Measurements from ENCODE around the gene SYT14. TPM values are rescaled to one million over a fixed set of nuclear protein-coding genes. Genes with fewer than 3 reads are reported as not detected.
"Not testable (repeated sequence)": the region's sequence is repeated elsewhere in the genome, so short reads cannot be mapped to it uniquely, and the experiment has no call there.

Gene SYT14
- total RNA-seq, 1 experiment from 2014 or later: 10.3 TPM

DNA sequence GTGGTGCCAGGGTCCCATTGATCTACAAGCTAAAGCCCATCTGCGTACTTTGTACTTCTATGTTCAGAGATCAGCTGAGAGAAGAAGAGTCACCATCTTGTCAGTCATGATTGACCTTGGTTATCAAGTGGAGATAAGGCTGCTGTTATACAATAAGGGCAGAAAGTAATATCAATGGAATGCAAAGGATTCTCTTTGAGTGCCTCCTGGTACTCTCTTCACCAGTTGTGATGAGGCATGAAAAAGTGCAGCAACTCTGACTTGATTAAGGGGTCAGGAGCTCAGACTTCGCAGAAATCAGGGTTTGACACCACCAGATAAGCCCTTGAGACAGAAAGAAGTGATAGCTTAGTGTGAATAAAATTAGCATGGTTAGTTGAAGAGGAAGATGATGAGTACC lies 25.7 kb upstream of the SYT14 start:
- no peak overlapping the region for H3K18ac ChIP-seq (ENCODE audit: insufficient read length, low read depth, low read length)
- WGBS (ENCODE audit: extremely low coverage, insufficient read length, low lambda C conversion rate): no CpG with 5 or more reads among the region's 2 CpGs
- no peaks in the 10 kb centered on the region for H3K4me1 Mint-ChIP-seq
- no peak overlapping the region for H3K23ac ChIP-seq (ENCODE audit: insufficient read length, low read depth, low read length)
- H3K4ac ChIP-seq (ENCODE audit: low read depth, low read length): no peak overlapping the region
- no peaks in the 10 kb centered on the region for H3K23me2 ChIP-seq (ENCODE audit: insufficient read length, low read depth, low read length, poor library complexity, severe bottlenecking)
- no peaks in the 10 kb centered on the region for H3K79me1 ChIP-seq (ENCODE audit: insufficient read depth, low read depth, low read length, poor library complexity, severe bottlenecking)
- no peaks in the 10 kb centered on the region for H3K9me3 ChIP-seq (ENCODE audit: control insufficient read depth, low read depth, low read length)
- no peak overlapping the region for H3K56ac ChIP-seq (ENCODE audit: insufficient read length, low read depth, low read length)
- no peak overlapping the region for H4K91ac ChIP-seq (ENCODE audit: insufficient read length, low read depth, low read length)
- H2BK15ac ChIP-seq (ENCODE audit: low read depth, low read length): no peak overlapping the region
- no peak overlapping the region for H3K4me2 ChIP-seq (ENCODE audit: insufficient read depth, insufficient read length, low read length)
- H4K8ac ChIP-seq (replicated peaks; ENCODE audit: insufficient read length, low read depth, low read length): no peak overlapping the region
- no peaks in the 10 kb centered on the region for H3K4me1 ChIP-seq (ENCODE audit: insufficient read depth, low read length)
- H2BK120ac ChIP-seq (ENCODE audit: low read depth, low read length, poor library complexity, severe bottlenecking): no peak overlapping the region
- no peak overlapping the region for H2AFZ ChIP-seq (ENCODE audit: low read length)
- no peak for DNase-seq
- no peaks in the 10 kb centered on the region for H4K20me1 ChIP-seq (ENCODE audit: control insufficient read depth, insufficient read depth, insufficient read length)
- H3K27ac Mint-ChIP-seq: no peak overlapping the region
- H3K14ac ChIP-seq (ENCODE audit: insufficient read depth, low read length): no peak overlapping the region
- H4K5ac ChIP-seq (ENCODE audit: insufficient read length, low read depth, low read length): no peak overlapping the region
- H3K27me3 ChIP-seq (ENCODE audit: insufficient read depth, low read length): no peaks in the 10 kb centered on the region
- no peak overlapping the region for H2BK20ac ChIP-seq (ENCODE audit: low read depth, low read length, poor library complexity, severe bottlenecking)
- H3K27ac ChIP-seq (ENCODE audit: insufficient read length, low read depth, low read length): no peak overlapping the region
- no peaks in the 10 kb centered on the region for H3K9me3 Mint-ChIP-seq
- TF ChIP-seq, protein P1, sequence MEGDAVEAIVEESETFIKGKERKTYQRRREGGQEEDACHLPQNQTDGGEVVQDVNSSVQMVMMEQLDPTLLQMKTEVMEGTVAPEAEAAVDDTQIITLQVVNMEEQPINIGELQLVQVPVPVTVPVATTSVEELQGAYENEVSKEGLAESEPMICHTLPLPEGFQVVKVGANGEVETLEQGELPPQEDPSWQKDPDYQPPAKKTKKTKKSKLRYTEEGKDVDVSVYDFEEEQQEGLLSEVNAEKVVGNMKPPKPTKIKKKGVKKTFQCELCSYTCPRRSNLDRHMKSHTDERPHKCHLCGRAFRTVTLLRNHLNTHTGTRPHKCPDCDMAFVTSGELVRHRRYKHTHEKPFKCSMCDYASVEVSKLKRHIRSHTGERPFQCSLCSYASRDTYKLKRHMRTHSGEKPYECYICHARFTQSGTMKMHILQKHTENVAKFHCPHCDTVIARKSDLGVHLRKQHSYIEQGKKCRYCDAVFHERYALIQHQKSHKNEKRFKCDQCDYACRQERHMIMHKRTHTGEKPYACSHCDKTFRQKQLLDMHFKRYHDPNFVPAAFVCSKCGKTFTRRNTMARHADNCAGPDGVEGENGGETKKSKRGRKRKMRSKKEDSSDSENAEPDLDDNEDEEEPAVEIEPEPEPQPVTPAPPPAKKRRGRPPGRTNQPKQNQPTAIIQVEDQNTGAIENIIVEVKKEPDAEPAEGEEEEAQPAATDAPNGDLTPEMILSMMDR (conservative IDR thresholded peaks at IDR 0.05): no peak
- no peaks in the 10 kb centered on the region; a peak in 1 of 7 replicates for H3K36me3 Mint-ChIP-seq (ENCODE audit: insufficient read depth in 1 of 3, low read depth in 3 of 3)
- H2AK5ac ChIP-seq (ENCODE audit: insufficient read length, low read length): no peak overlapping the region
- no peak overlapping the region for H3T11ph ChIP-seq (ENCODE audit: low read length)
- no peak overlapping the region for H3K9ac ChIP-seq (ENCODE audit: extremely low read depth, insufficient read length, low read length)
- no peaks in the 10 kb centered on the region for H3K79me2 ChIP-seq (ENCODE audit: insufficient read depth, low read length)
- H2BK12ac ChIP-seq (ENCODE audit: insufficient read length, low read depth, low read length): no peak overlapping the region
- H3K4me3 Mint-ChIP-seq: no peak overlapping the region
- H2BK5ac ChIP-seq (ENCODE audit: insufficient read length, low read length): no peak overlapping the region
- H3K27me3 Mint-ChIP-seq (ENCODE audit: low read depth): no peaks in the 10 kb centered on the region; the same call in 1 of the 2 replicates

DNA sequence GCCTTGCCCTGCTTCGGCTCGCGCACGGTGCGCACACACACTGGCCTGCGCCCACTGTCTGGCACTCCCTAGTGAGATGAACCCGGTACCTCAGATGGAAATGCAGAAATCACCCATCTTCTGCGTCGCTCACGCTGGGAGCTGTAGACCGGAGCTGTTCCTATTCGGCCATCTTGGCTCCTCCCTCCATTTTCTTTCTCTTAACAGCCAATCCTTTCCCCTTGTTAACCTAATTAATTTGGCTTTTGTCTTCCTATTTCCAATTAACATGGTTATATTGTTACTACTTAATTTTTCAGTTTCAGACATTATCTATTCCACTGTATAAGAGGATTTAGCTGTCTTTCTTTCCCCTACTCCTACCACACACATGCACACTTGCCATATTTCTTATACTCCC lies 18.4 kb upstream of the SYT14 start:
- H3K9me3 ChIP-seq (ENCODE audit: control insufficient read depth, low read depth, low read length); H3K27me3 Mint-ChIP-seq (ENCODE audit: low read depth); H2BK12ac ChIP-seq (ENCODE audit: insufficient read length, low read depth, low read length); H2AK5ac ChIP-seq (ENCODE audit: insufficient read length, low read length); H3K18ac ChIP-seq (ENCODE audit: insufficient read length, low read depth, low read length); H3K27me3 ChIP-seq (ENCODE audit: insufficient read depth, low read length); H3K4ac ChIP-seq (ENCODE audit: low read depth, low read length); H3K4me1 ChIP-seq (ENCODE audit: insufficient read depth, low read length); H2BK20ac ChIP-seq (ENCODE audit: low read depth, low read length, poor library complexity, severe bottlenecking); H3T11ph ChIP-seq (ENCODE audit: low read length); H3K79me1 ChIP-seq (ENCODE audit: insufficient read depth, low read depth, low read length, poor library complexity, severe bottlenecking); H2BK120ac ChIP-seq (ENCODE audit: low read depth, low read length, poor library complexity, severe bottlenecking); H4K20me1 ChIP-seq (ENCODE audit: control insufficient read depth, insufficient read depth, insufficient read length); H3K23ac ChIP-seq (ENCODE audit: insufficient read length, low read depth, low read length); H4K91ac ChIP-seq (ENCODE audit: insufficient read length, low read depth, low read length); H3K4me1 Mint-ChIP-seq; H3K56ac ChIP-seq (ENCODE audit: insufficient read length, low read depth, low read length); H3K14ac ChIP-seq (ENCODE audit: insufficient read depth, low read length); H3K27ac ChIP-seq (ENCODE audit: insufficient read length, low read depth, low read length); H4K8ac ChIP-seq (replicated peaks; ENCODE audit: insufficient read length, low read depth, low read length); H3K79me2 ChIP-seq (ENCODE audit: insufficient read depth, low read length); H3K9ac ChIP-seq (ENCODE audit: extremely low read depth, insufficient read length, low read length); H2BK5ac ChIP-seq (ENCODE audit: insufficient read length, low read length); H4K5ac ChIP-seq (ENCODE audit: insufficient read length, low read depth, low read length); H3K4me3 Mint-ChIP-seq; H3K4me2 ChIP-seq (ENCODE audit: insufficient read depth, insufficient read length, low read length); H2AFZ ChIP-seq (ENCODE audit: low read length); H2BK15ac ChIP-seq (ENCODE audit: low read depth, low read length); H3K23me2 ChIP-seq (ENCODE audit: insufficient read length, low read depth, low read length, poor library complexity, severe bottlenecking); H3K27ac Mint-ChIP-seq; DNase-seq: not testable (repeated sequence)
- WGBS (ENCODE audit: extremely low coverage, insufficient read length, low lambda C conversion rate): no CpG with 5 or more reads among the region's 12 CpGs
- Mint-ChIP-seq H3K36me3 (ENCODE audit: insufficient read depth in 1 of 3, low read depth in 3 of 3) (peaks cover 4 to 16% (median 6%) of the 10 kb centered on the region in 3 experiments), H3K9me3 (peaks cover 11 to 13% of the 10 kb centered on the region in 2 experiments)
